ENCODE measurements around the gene ZIM2. TPM values are rescaled to one million over a fixed set of nuclear protein-coding genes. Genes with fewer than 3 reads are reported as not detected.
"Not testable (repeated sequence)": the region's sequence is repeated elsewhere in the genome, so short reads cannot be mapped to it uniquely, and the experiment has no call there.

The ZIM2 gene
- total and polyA plus RNA-seq, 2 experiments from 2014 or later: not detected

GRCh38 chr19:56858026-56858425 is 17.5 kb upstream of the ZIM2 start:
- in situ Hi-C loops (cut with MboI): no loop called here
- Histone ChIP-seq H3K9me2 (ENCODE audit: insufficient read depth) (no peaks in the 10 kb centered on the region), H3K27me3 (replicated peaks; ENCODE audit: insufficient read depth) (no peaks in the 10 kb centered on the region), H4K20me1 (ENCODE audit: insufficient read depth) (no peaks in the 10 kb centered on the region), H3K4me2 (ENCODE audit: unreplicated experiment) (no peak overlapping the region), H3K36me3 (ENCODE audit: low read depth) (no peaks in the 10 kb centered on the region), H3K27ac (no peak overlapping the region), H3K9ac (no peak overlapping the region), H3K4me1 (ENCODE audit: insufficient read depth) (no peaks in the 10 kb centered on the region), H2AFZ (no peak overlapping the region), H3K9me3 (ENCODE audit: low read depth) (no peaks in the 10 kb centered on the region), H3K79me2 (ENCODE audit: insufficient read depth) (no peaks in the 10 kb centered on the region), H3F3A (ENCODE audit: insufficient read depth) (no peaks in the 10 kb centered on the region), H3K4me3 (no peak overlapping the region)
- DNase-seq: no peak
- WGBS, 2 experiments (ENCODE audit: low coverage in 1 of 2, low lambda C conversion rate in 2 of 2, missing lambda C conversion rate in 2 of 2): 14 to 31% methylated on average over 4 of the region's 4 CpGs
- TF ChIP-seq EZH2 (IDR thresholded peaks at IDR 0.05; ENCODE audit: insufficient read depth, poor library complexity, severe bottlenecking): no peak
- TF ChIP-seq EZH2phosphoT487 (IDR thresholded peaks at IDR 0.05; ENCODE audit: insufficient read depth, low read depth): no peak

GRCh38 chr19:56856822-56857221 is 16.3 kb upstream of the ZIM2 start:
- Histone ChIP-seq H3K36me3 (ENCODE audit: low read depth) (no peaks in the 10 kb centered on the region), H2AFZ (no peak overlapping the region), H3K4me2 (ENCODE audit: unreplicated experiment) (no peak overlapping the region), H3K9me2 (ENCODE audit: insufficient read depth) (no peaks in the 10 kb centered on the region), H3K4me1 (ENCODE audit: insufficient read depth) (no peaks in the 10 kb centered on the region), H3K79me2 (ENCODE audit: insufficient read depth) (no peaks in the 10 kb centered on the region), H3K27me3 (replicated peaks; ENCODE audit: insufficient read depth) (no peaks in the 10 kb centered on the region), H3K9me3 (ENCODE audit: low read depth) (no peaks in the 10 kb centered on the region), H3K27ac (no peak overlapping the region), H3K9ac (no peak overlapping the region), H3F3A (ENCODE audit: insufficient read depth) (no peaks in the 10 kb centered on the region), H3K4me3 (no peak overlapping the region), H4K20me1 (ENCODE audit: insufficient read depth) (no peaks in the 10 kb centered on the region)
- no peak for DNase-seq
- in situ Hi-C loops (cut with MboI): no loop called here
- TF ChIP-seq EZH2phosphoT487 (IDR thresholded peaks at IDR 0.05; ENCODE audit: insufficient read depth, low read depth) (no peak), EZH2 (IDR thresholded peaks at IDR 0.05; ENCODE audit: insufficient read depth, poor library complexity, severe bottlenecking) (no peak)
- WGBS, 2 experiments (ENCODE audit: low coverage in 1 of 2, low lambda C conversion rate in 2 of 2, missing lambda C conversion rate in 2 of 2): 13 to 18% methylated on average over 3 of the region's 3 CpGs

GRCh38 chr19:56852361-56852760 is 11.8 kb upstream of the ZIM2 start:
- H3K79me2 ChIP-seq (ENCODE audit: insufficient read depth); H3K9me2 ChIP-seq (ENCODE audit: insufficient read depth); H3K27me3 ChIP-seq (replicated peaks; ENCODE audit: insufficient read depth); H3K4me2 ChIP-seq (ENCODE audit: unreplicated experiment); in situ Hi-C loops (cut with MboI); H4K20me1 ChIP-seq (ENCODE audit: insufficient read depth); DNase-seq; H3K9me3 ChIP-seq (ENCODE audit: low read depth); H3F3A ChIP-seq (ENCODE audit: insufficient read depth); H3K4me3 ChIP-seq; H3K4me1 ChIP-seq (ENCODE audit: insufficient read depth); H2AFZ ChIP-seq; H3K36me3 ChIP-seq (ENCODE audit: low read depth); H3K9ac ChIP-seq; H3K27ac ChIP-seq: not testable (repeated sequence)
- 33 to 36% methylated on average over 2 of the region's 2 CpGs for WGBS, 2 experiments (ENCODE audit: low coverage in 1 of 2, low lambda C conversion rate in 2 of 2, missing lambda C conversion rate in 2 of 2)

- no peaks in the 10 kb centered on the region for H3F3A ChIP-seq (ENCODE audit: insufficient read depth)
- no peaks in the 10 kb centered on the region for H3K27me3 ChIP-seq (replicated peaks; ENCODE audit: insufficient read depth)
- no peak for DNase-seq
- in situ Hi-C loops (cut with MboI): no loop called here
- no peaks in the 10 kb centered on the region for H3K4me1 ChIP-seq (ENCODE audit: insufficient read depth)
- H3K9me3 ChIP-seq (ENCODE audit: low read depth): no peaks in the 10 kb centered on the region
- WGBS, 2 experiments (ENCODE audit: low coverage in 1 of 2, low lambda C conversion rate in 2 of 2, missing lambda C conversion rate in 2 of 2): 17 to 18% methylated on average over 4 of the region's 4 CpGs
- no peaks in the 10 kb centered on the region for H4K20me1 ChIP-seq (ENCODE audit: insufficient read depth)
- no peaks in the 10 kb centered on the region for H3K9me2 ChIP-seq (ENCODE audit: insufficient read depth)
- no peak overlapping the region for H3K4me3 ChIP-seq
- no peak overlapping the region for H2AFZ ChIP-seq
- H3K36me3 ChIP-seq (ENCODE audit: low read depth): no peaks in the 10 kb centered on the region
- no peak overlapping the region for H3K27ac ChIP-seq
- TF ChIP-seq EZH2 (IDR thresholded peaks at IDR 0.05; ENCODE audit: insufficient read depth, poor library complexity, severe bottlenecking): no peak
- no peak for TF ChIP-seq EZH2phosphoT487 (IDR thresholded peaks at IDR 0.05; ENCODE audit: insufficient read depth, low read depth)
- no peak overlapping the region for H3K9ac ChIP-seq
- no peaks in the 10 kb centered on the region for H3K79me2 ChIP-seq (ENCODE audit: insufficient read depth)
- H3K4me2 ChIP-seq (ENCODE audit: unreplicated experiment): no peak overlapping the region
Observed at GRCh38 chr19:56848166-56848565, 7.6 kb upstream of the ZIM2 start.

- Histone ChIP-seq H2AFZ (no peak overlapping the region), H3F3A (ENCODE audit: insufficient read depth) (no peaks in the 10 kb centered on the region), H3K4me1 (ENCODE audit: insufficient read depth) (no peaks in the 10 kb centered on the region), H3K4me3 (no peak overlapping the region), H3K4me2 (ENCODE audit: unreplicated experiment) (no peak overlapping the region), H3K79me2 (ENCODE audit: insufficient read depth) (no peaks in the 10 kb centered on the region), H3K27me3 (replicated peaks; ENCODE audit: insufficient read depth) (no peaks in the 10 kb centered on the region), H3K27ac (no peak overlapping the region), H3K9me3 (ENCODE audit: low read depth) (no peaks in the 10 kb centered on the region), H3K9me2 (ENCODE audit: insufficient read depth) (no peaks in the 10 kb centered on the region), H3K9ac (no peak overlapping the region), H4K20me1 (ENCODE audit: insufficient read depth) (no peaks in the 10 kb centered on the region), H3K36me3 (ENCODE audit: low read depth) (no peaks in the 10 kb centered on the region)
- 36 to 44% methylated on average over 1 of the region's 1 CpG for WGBS, 2 experiments (ENCODE audit: low coverage in 1 of 2, low lambda C conversion rate in 2 of 2, missing lambda C conversion rate in 2 of 2)
- in situ Hi-C loops (cut with MboI): no loop called here
- TF ChIP-seq EZH2phosphoT487 (IDR thresholded peaks at IDR 0.05; ENCODE audit: insufficient read depth, low read depth): no peak
- TF ChIP-seq EZH2 (IDR thresholded peaks at IDR 0.05; ENCODE audit: insufficient read depth, poor library complexity, severe bottlenecking): no peak
- no peak for DNase-seq
Observed at GRCh38 chr19:56842412-56842811, 1.9 kb upstream of the ZIM2 start.

Data from GM23248 (cell line).